K562 (cell line): ENCODE results near the gene ADM5. TPM values are rescaled to one million over a fixed set of nuclear protein-coding genes. Genes with fewer than 3 reads are reported as not detected.

Experiments used
- ATAC-seq: fragments of 200-7000 bp; cut with Tn5 transposase; 3 replicates; pipeline ENCODE4 v1.9.1; 2020; ENCODE audit warnings: moderate library complexity
- BruUV-seq: library from RNA; stranded (reverse); fragments of 400-500 nt; replicated peaks from 2 replicates; lab custom pipeline; 2021; lab: Mats Ljungman, UMichigan
- CTCF ChIA-PET: fragments of 300-600 bp; formaldehyde crosslinking; extraction: SDS; loops from one replicate; lab custom pipeline; 2021; ENCODE audit warnings: low intra/inter-chr PET ratio; lab: Yijun Ruan, JAX
- POLR2A ChIA-PET: fragments of 300-600, 350-650 bp; sonication (Branson Sonifier 250); formaldehyde crosslinking; extraction: SDS; loops from one replicate; lab custom pipeline; 2021; ENCODE audit warnings: antibody characterized with exemption, inconsistent platforms; lab: Yijun Ruan, JAX
- DNase-seq, 4 experiments: peaks; one replicate each; pipeline versions ENCODE4 v3.0.0 to v3.0.0-alpha.2; 2011 to 2018; ENCODE audit warnings: low spot score in 3 of 4, mixed read lengths in 3 of 4; ENCODE audit errors: extremely low read depth in 1 of 4
- FAIRE-seq: peaks from 2 replicates; lab custom pipeline; 2011; peaks lifted over from hg19 to GRCh38; lab: Jason Lieb, UNC
- H2AFZ ChIP-seq: 2 replicates; pipeline ENCODE4 v1.6.0; 2011; ENCODE audit warnings: low read depth, low read length, control low read depth, inconsistent platforms
- H3K27ac ChIP-seq: fragments of 200-600 bp; 3 replicates; pipeline ENCODE4 v1.8.0; 2011; ENCODE audit warnings: low read depth, mild to moderate bottlenecking, control low read depth, inconsistent platforms, low read length, moderate library complexity, mixed read lengths; ENCODE audit errors: extremely low read depth
- H3K27me3 ChIP-seq, 2 experiments: fragments of 300-600 bp in 1 of 2; 2 replicates in 1 of 2; 3 replicates in 1 of 2; pipeline versions ENCODE4 v1.6.0 to v1.8.0; 2011; ENCODE audit warnings: inconsistent platforms in 2 of 2, low read length in 2 of 2, mild to moderate bottlenecking in 1 of 2, mixed read lengths in 1 of 2, moderate library complexity in 1 of 2; ENCODE audit not compliant: control insufficient read depth in 2 of 2, insufficient read depth in 2 of 2
- H3K36me3 ChIP-seq: fragments of 300-600 bp; 3 replicates; pipeline ENCODE4 v1.8.0; 2011; ENCODE audit warnings: mild to moderate bottlenecking, low read length, inconsistent platforms; ENCODE audit not compliant: control insufficient read depth, insufficient read depth
- H3K4me1 ChIP-seq, 2 experiments: fragments of 200-600 bp in 1 of 2; replicated peaks in 1 of 2; 2 replicates in 1 of 2; 3 replicates in 1 of 2; pipeline versions ENCODE4 v1.5.1 to v1.8.0; 2011; ENCODE audit warnings: inconsistent platforms in 2 of 2, low read length in 2 of 2, mild to moderate bottlenecking in 1 of 2, mixed read lengths in 1 of 2, moderate library complexity in 1 of 2; ENCODE audit not compliant: control insufficient read depth in 2 of 2, insufficient read depth in 2 of 2
- H3K4me2 ChIP-seq: 2 replicates; pipeline ENCODE4 v1.6.1; 2011; ENCODE audit warnings: low read length, control low read depth, inconsistent platforms, mixed read lengths; ENCODE audit not compliant: insufficient read depth
- H3K4me3 ChIP-seq: fragments of 200-600 bp; sonication (generic), shearing (Covaris generic); 2 replicates; pipeline ENCODE4 v1.5.1; 2016; ENCODE audit warnings: control low read depth, inconsistent platforms
- H3K79me2 ChIP-seq: fragments of 200-600 bp; 3 replicates; pipeline ENCODE4 v1.8.0; 2011; ENCODE audit warnings: low read length, inconsistent platforms; ENCODE audit not compliant: control insufficient read depth, insufficient read depth
- H3K9ac ChIP-seq, 2 experiments: 2 replicates each; pipeline versions ENCODE4 v1.6.0 to v1.6.1; 2011; ENCODE audit warnings: low read depth in 2 of 2, low read length in 2 of 2, control low read depth in 1 of 2, inconsistent platforms in 1 of 2, mild to moderate bottlenecking in 1 of 2, mixed read lengths in 1 of 2; ENCODE audit not compliant: insufficient read depth in 1 of 2
- H3K9me1 ChIP-seq: one replicate; pipeline ENCODE4 v1.6.0; 2011; ENCODE audit warnings: inconsistent platforms, mild to moderate bottlenecking, low read length, moderate library complexity; ENCODE audit not compliant: control insufficient read depth, insufficient read depth
- H3K9me3 ChIP-seq: replicated peaks from 2 replicates; pipeline ENCODE4 v1.5.1; 2011; ENCODE audit warnings: low read depth, low read length, inconsistent platforms; ENCODE audit not compliant: control insufficient read depth, insufficient read depth
- H4K20me1 ChIP-seq: replicated peaks from 2 replicates; pipeline ENCODE4 v1.6.1; 2011; ENCODE audit warnings: low read length, inconsistent platforms, mixed read lengths; ENCODE audit not compliant: control insufficient read depth, insufficient read depth
- BRCA1 ChIP-seq, 2 experiments: fragments of 450-650 bp in 1 of 2; sonication (generic) in 1 of 2; formaldehyde crosslinking in 1 of 2; IDR thresholded peaks; 2 replicates each; pipeline versions ENCODE4 v1.5.0 to v1.6.1; 2017 to 2020; ENCODE audit warnings: mild to moderate bottlenecking in 1 of 2, missing genetic modification reagents in 1 of 2
- ZBED1 ChIP-seq: IDR thresholded peaks from 2 replicates; pipeline ENCODE4 v1.6.1; 2014
- WGBS: fragments of 100-300 bp; shearing (Covaris generic); methylation state at CpG from one replicate; pipeline ENCODE4 v1.1.6; 2016; ENCODE audit warnings: low coverage, mixed read lengths; ENCODE audit not compliant: insufficient coverage; ENCODE audit errors: missing lambda C conversion rate; 5-methylcytosine and 5-hydroxymethylcytosine counted together
- in situ Hi-C: fragments of 300-500 bp; cut with MboI; formaldehyde crosslinking; loops from 4 replicates; pipeline ENCODE4 v1.15.0; 2018; ENCODE audit warnings: inconsistent platforms, mixed read lengths
- intact Hi-C: fragments of 100-400 bp; cut with micrococcal nuclease; formaldehyde crosslinking; loops from 2 replicates; pipeline ENCODE4 v1.14.2; 2022
- polyA plus RNA-seq, 8 experiments: library from polyadenylated mRNA; depleted of rRNA in 4 of 8; stranded (reverse) in 5 of 8; unstranded in 3 of 8; fragments of >200 nt; fragmentation: Nextera tagmentation in 2 of 8; fragmentation: Illumina TruSeq in 1 of 8; extraction: Ambion mirVana in 2 of 8; extraction: Trizol in 1 of 8; gene quantifications; 2 replicates each; pipeline versions ENCODE4 v1.2.1 to v1.2.3, GENCODE V29; 2011 to 2014; ENCODE audit warnings: inconsistent platforms in 1 of 8, missing spikeins in 1 of 8
- total RNA-seq, 7 experiments: library from RNA; depleted of rRNA in 6 of 7; stranded (reverse); fragments of >200 nt in 6 of 7; fragmentation: Illumina TruSeq in 2 of 7; extraction: Trizol in 2 of 7; gene quantifications; 2 replicates each; pipeline versions ENCODE4 v1.2.1 to v1.2.3, GENCODE V29; 2011 to 2021; ENCODE audit warnings: low replicate concordance in 1 of 7
- TF ChIP-seq, protein P1 (sequence below): sonication (generic); formaldehyde crosslinking; IDR thresholded peaks from 2 replicates; pipeline ENCODE4 v1.8.0; 2022; ENCODE audit warnings: missing genetic modification reagents, mild to moderate bottlenecking, moderate library complexity, borderline replicate concordance
- TF ChIP-seq, protein P2 (sequence below), 3 experiments: IDR thresholded peaks in 2 of 3; conservative IDR thresholded peaks in 1 of 3; 2 replicates each; pipeline ENCODE4 v1.5.1; 2011 to 2012; ENCODE audit warnings: low read length in 3 of 3, mild to moderate bottlenecking in 3 of 3, control low read depth in 2 of 3, improper control_type of control experiment in 1 of 3, inconsistent platforms in 1 of 3, low read depth in 1 of 3, mixed read lengths in 1 of 3, moderate library complexity in 1 of 3; ENCODE audit not compliant: insufficient read depth in 2 of 3

Gene ADM5
- total and polyA plus RNA-seq, 9 of the 15 experiments (the other 6 are each of a cell fraction or from before 2014, with no cell fraction given), result 0.13 to 8.4 (median 2.0) TPM; not detected in 1

DNA sequence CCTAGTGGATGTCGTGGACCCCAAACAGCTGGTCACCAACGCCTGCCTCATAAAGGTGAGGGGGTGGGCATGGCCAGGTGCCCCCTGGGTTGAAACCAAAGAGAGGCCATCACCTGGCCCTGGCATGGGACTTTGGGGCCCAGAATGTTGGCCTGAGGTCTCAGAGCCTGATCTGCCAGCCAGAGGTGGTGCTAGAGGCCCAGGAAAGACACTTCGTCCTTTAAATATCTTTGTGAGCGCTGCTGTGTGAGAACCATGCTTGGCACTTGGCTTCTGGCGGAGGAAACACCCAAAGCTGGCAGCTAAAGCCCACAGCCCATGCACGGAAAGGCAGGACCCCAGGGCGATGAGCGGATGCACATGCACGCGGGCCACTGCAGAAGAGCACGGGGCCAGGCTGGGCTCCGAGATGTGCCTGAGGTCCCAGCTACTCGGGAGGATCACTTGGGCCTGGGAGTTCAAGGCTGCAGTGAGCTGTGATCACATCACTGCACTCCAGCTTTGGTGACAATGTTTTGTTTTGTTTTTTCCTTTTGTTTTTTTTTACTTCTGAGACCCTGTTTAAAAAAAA, 4.3 kb upstream of the ADM5 start:
- in situ Hi-C loops (no loop called here), intact Hi-C loops (loop anchor here (2.0 kb wide), 1 partner anchor 76 kb away; no protein-coding TSS in a partner anchor)
- WGBS, result 97% methylated on average over 13 of the region's 13 CpGs
- POLR2A ChIA-PET, result interaction anchor here (0.5 to 1.4 kb wide), 4 partner anchors 9 to 193 kb away, joined by 3 to 8 read pairs (median 3); partner anchors contain the start of gene PRMT1
- no peak for FAIRE-seq
- TF ChIP-seq, protein P1, sequence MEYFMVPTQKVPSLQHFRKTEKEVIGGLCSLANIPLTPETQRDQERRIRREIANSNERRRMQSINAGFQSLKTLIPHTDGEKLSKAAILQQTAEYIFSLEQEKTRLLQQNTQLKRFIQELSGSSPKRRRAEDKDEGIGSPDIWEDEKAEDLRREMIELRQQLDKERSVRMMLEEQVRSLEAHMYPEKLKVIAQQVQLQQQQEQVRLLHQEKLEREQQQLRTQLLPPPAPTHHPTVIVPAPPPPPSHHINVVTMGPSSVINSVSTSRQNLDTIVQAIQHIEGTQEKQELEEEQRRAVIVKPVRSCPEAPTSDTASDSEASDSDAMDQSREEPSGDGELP (CRISPR knock-in tag), result 0 out of 2 replicates have a peak, but pooled peaks have one; percentile 2
- TF ChIP-seq BRCA1 (IDR thresholded peaks at IDR 0.05) (no peak), BRCA1 (CRISPR knock-in tag; IDR thresholded peaks at IDR 0.05) (no peak), ZBED1 (no peak)
- TF ChIP-seq, protein P2, sequence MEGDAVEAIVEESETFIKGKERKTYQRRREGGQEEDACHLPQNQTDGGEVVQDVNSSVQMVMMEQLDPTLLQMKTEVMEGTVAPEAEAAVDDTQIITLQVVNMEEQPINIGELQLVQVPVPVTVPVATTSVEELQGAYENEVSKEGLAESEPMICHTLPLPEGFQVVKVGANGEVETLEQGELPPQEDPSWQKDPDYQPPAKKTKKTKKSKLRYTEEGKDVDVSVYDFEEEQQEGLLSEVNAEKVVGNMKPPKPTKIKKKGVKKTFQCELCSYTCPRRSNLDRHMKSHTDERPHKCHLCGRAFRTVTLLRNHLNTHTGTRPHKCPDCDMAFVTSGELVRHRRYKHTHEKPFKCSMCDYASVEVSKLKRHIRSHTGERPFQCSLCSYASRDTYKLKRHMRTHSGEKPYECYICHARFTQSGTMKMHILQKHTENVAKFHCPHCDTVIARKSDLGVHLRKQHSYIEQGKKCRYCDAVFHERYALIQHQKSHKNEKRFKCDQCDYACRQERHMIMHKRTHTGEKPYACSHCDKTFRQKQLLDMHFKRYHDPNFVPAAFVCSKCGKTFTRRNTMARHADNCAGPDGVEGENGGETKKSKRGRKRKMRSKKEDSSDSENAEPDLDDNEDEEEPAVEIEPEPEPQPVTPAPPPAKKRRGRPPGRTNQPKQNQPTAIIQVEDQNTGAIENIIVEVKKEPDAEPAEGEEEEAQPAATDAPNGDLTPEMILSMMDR (IDR thresholded peaks at IDR 0.05 in 2 of 3, conservative IDR thresholded peaks at IDR 0.05 in 1 of 3; ENCODE audit: insufficient read depth in 2 of 3, low read depth in 1 of 3, low read length in 3 of 3), result peak in 1 of 3 experiments; percentile 21; a peak in 1 of 6 replicates
- Histone ChIP-seq H3K9me3 (no peaks in the 10 kb centered on the region), H3K9me1 (peaks cover 3% of the 10 kb centered on the region), H3K4me1 (peaks cover 9 to 70% of the 10 kb centered on the region in 2 experiments), H3K79me2 (peaks cover 22% of the 10 kb centered on the region), H3K4me2 (no peak overlapping the region), H3K27ac (no peak overlapping the region), H3K4me3 (no peak overlapping the region), H3K27me3 (no peaks in the 10 kb centered on the region), H3K9ac (no peak overlapping the region), H3K36me3 (peaks cover 92% of the 10 kb centered on the region), H2AFZ (no peak overlapping the region), H4K20me1 (peaks cover 6% of the 10 kb centered on the region; the same call in 1 of the 2 replicates)
- ATAC-seq, result no peak
- no TSS peak for BruUV-seq
- DNase-seq, result no peak
- CTCF ChIA-PET, result interaction anchor here (0.5 to 1.6 kb wide), 3 partner anchors 17 to 298 kb away, joined by 3 to 4 read pairs (median 3); no protein-coding TSS in a partner anchor
